GM10847 (cell line): ENCODE measurements around the gene ASIC3.

Source experiments
- POLR2A ChIP-seq: IDR thresholded peaks from 2 replicates; pipeline ENCODE4 v1.6.1; 2011; ENCODE audit not compliant: insufficient read length; ENCODE audit errors: extremely low read depth

ASIC3 gene

GRCh38 chr7:151081170-151082101 lies 33.1 kb downstream of the ASIC3 start:
- no peak for TF ChIP-seq POLR2A

GRCh38 chr7:151082141-151083070 lies 34.1 kb downstream of the ASIC3 start:
- no peak for TF ChIP-seq POLR2A

- peak; percentile 46 for TF ChIP-seq POLR2A
These were observed 34.9 kb downstream of the ASIC3 start, which contains the start of gene TMUB1 for GRCh38 chr7:151083071-151083823. TSS of gene TMUB1 (minus strand) at chr7:151083493. CDS start at chr7:151082563, 930 bp downstream.

- no peak for TF ChIP-seq POLR2A
These were observed 35.5 kb downstream of the ASIC3 start for GRCh38 chr7:151083824-151084160.

GRCh38 chr7:151085329-151085690 lies 37.0 kb downstream of the ASIC3 start:
- TF ChIP-seq POLR2A = no peak

GRCh38 chr7:151085691-151086620 lies 37.6 kb downstream of the ASIC3 start, which contains the start of gene AGAP3:
TSS of gene AGAP3 (plus strand) at chr7:151086475. CDS start at chr7:151086742, 267 bp downstream.
- peak; percentile 71 for TF ChIP-seq POLR2A

- peak; percentile 6 for TF ChIP-seq POLR2A
These were observed 38.5 kb downstream of the ASIC3 start for GRCh38 chr7:151086802-151087244.

- TF ChIP-seq POLR2A = no peak
These were observed 39.1 kb downstream of the ASIC3 start for GRCh38 chr7:151087245-151088018.

- no peak for TF ChIP-seq POLR2A
These were observed 39.9 kb downstream of the ASIC3 start for GRCh38 chr7:151088019-151088855.

- no peak for TF ChIP-seq POLR2A
These were observed 40.7 kb downstream of the ASIC3 start for GRCh38 chr7:151088856-151089699.
